Stimulated activated CD8-positive, alpha-beta memory T cell treated with anti-CD3 and anti-CD28 coated beads, Interleukin-12 subunit alpha, Interleukin-12 subunit beta, amount 100 ng/mL, for 4 hours (primary cell): ENCODE results near the gene CHST8.
"Not testable (repeated sequence)": the region's sequence is repeated elsewhere in the genome, so short reads cannot be mapped to it uniquely, and the experiment has no call there.

Experiments used
- DNase-seq: peaks from one replicate; pipeline ENCODE4 v3.0.0-alpha.2; 2020; ENCODE audit warnings: low read depth

The CHST8 gene

DNA sequence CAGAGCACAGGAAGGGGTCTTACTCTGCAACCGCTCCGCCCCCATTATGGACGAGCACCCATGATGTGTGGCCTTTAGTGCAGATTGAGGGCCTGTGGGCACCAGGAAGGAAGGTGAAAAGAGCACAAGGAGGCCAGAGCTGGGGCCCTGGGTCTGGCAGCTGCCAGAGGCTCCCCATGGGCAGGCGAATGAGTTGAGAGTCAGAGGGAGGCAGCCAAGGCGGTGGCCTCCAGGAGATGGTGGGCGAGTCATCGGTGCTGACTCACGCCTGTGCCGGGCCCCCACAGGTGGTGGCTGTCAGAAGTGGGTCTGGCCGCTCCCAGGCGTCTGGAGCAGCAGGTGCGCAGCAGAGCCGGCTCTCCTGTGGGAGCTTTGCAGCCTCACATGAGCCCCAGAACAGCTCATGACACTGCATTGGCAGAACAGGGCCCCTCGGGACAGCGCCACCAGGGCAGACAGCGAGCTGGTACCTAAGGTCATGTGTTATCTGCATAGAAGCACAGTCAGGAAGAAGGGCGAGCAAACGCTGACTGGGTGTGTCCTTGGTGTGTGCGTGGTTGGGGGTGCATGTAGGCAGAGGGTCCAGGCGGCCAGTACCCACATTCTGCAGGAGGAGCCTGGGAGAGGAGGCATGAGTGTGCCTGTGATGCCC, 68.8 kb downstream of the CHST8 start:
- no peak for DNase-seq

- DNase-seq: no peak
Observed at GRCh38 chr19:33691030-33691427, 69.3 kb downstream of the CHST8 start.

- DNase-seq: no peak
Observed at GRCh38 chr19:33691736-33692135, 70.0 kb downstream of the CHST8 start.

- no peak for DNase-seq
Observed at GRCh38 chr19:33693678-33694077, 71.9 kb downstream of the CHST8 start.

GRCh38 chr19:33695547-33695946, 73.8 kb downstream of the CHST8 start:
- not testable (repeated sequence) for DNase-seq

DNA sequence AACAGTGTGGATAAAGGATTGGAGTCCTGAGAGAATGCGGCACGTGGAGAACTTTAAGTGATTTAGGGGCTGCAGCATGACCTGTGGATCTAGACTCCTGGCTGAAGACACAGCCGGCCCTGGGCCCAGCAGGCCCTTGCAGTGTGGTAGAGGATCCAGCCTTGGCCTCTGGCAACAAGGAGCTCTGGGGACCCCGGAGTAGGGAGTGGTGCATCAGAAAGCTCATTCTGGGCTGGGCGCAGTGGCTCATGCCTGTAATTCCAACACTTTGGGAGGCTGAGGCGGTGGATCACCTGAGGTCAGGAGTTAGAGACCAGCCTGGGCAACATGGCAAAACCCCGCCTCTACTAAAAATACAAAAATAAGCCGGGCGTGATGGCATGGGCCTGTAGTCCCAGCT, 76.0 kb downstream of the CHST8 start:
- no peak for DNase-seq

GRCh38 chr19:33698576-33699435, 77.1 kb downstream of the CHST8 start:
- no peak for DNase-seq

- DNase-seq: no peak
Observed at GRCh38 chr19:33699754-33700407, 78.1 kb downstream of the CHST8 start.

- DNase-seq: no peak
Observed at GRCh38 chr19:33700408-33701013, 78.8 kb downstream of the CHST8 start.

- no peak for DNase-seq
Observed at GRCh38 chr19:33701565-33701964, 79.8 kb downstream of the CHST8 start.

- no peak for DNase-seq
Observed at GRCh38 chr19:33702606-33703437, 81.1 kb downstream of the CHST8 start.

DNA sequence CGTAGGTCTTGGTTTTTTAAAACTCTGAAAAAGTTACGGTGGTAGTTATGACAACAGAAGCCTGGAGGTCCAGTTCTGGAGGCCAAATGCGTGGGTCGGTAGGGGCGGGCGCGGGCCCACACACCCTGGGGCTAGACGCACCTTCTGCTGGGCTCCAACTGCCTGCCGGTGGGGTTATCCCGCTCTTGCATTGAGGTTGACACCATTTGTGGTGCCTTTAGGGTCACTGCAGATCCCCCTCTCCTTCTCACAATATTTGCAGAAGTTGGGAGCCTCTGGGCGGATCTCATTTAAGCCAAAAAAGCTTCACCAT, 81.6 kb downstream of the CHST8 start:
- DNase-seq: no peak

DNA sequence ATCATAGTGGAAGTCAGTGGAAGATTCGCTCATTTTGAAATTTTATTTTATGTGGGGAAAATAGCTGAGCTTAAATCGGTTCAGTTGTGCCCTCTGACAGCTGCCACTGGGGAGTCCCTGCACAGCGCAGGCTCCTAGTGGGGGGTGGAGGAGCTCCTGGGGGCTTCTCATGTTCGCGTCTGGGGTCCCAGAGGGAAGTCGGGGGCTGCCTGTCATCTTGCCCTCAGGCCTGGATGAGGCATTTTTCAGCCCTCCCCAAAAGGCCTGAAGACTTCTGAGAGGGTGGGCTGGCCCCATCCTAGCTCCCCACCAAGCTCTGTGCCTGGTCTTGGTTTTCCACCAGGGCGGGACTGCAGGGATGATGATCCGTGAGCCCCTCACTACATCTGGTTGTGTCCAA, 82.1 kb downstream of the CHST8 start:
- DNase-seq: no peak

DNA sequence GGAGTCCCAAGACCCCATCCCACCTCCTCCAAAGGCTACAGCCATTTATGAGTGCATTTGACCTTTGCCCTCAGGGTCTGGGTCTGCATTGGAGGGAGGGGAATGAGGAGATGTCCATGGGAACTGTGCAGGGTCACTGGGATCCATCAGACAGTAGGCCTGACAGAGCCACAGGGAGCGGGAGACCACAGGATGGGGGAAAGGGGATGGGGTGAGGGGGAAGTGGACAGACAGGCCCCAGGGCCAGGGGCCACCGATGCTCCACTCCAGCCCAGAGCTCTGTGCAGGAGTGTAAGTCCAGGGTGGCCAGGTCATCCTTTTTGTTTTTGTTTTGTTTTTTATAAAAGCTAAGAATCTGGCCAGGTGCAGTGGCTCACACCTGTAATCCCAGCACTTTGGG, 82.5 kb downstream of the CHST8 start:
- no peak for DNase-seq

GRCh38 chr19:33705090-33705847, 83.5 kb downstream of the CHST8 start:
- DNase-seq: no peak

DNA sequence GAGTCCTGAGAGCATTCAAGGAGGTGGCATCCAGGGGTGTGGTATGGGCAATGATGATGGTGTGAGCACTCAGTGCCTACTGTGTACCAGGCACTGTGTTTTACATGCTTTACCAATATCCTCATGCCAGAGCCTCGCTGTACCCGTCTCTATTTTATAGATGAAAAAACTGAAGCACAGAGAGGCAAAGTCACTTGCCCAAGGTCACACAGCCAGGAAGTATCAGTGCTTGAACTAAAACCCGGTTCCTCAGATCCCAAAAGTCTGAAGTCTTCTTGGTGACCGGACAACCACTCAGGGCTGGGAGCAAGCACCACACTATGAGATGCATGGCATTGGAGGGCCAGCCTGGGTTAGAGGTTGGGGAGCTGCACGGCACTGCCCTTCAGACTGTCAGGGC, 84.1 kb downstream of the CHST8 start:
- DNase-seq: no peak

DNA sequence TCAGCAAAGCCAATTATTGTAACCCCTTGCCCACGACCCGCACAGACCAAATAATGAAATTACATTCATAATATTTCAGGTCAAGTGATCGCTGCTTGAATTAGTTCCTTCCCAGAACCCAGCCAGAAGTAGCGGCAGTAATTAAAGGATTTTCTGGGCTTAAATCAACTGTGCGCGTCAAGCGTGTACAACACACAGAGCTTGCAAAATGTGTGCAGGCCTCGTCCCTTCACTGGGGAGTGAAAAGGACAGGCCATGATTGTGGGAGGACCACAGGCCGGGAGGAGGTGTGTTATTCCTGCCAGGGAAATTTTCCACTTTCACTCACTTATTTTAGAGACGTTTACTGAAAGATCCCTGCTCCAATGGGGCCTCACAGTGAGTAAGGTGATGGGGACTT, 84.9 kb downstream of the CHST8 start:
- no peak for DNase-seq

DNA sequence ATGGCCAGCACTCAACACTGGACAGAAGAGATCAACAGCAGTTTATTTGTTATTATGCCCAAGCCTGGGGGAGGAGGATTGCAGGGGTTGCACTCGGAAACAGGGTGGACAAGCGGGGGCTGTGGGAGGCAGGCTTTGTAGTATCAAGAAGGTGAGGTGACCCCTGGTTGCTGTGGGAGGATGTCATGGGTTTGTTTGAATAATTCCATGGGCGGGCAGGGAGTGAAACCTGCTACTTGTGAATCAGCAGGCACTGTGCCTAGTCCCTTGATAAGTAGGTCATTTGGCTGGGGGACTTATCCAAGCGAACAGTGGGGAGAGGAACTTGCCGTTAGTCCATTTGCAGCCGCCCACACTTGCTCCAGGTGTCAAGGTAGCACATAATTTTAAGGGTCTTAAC, 90.5 kb downstream of the CHST8 start:
- no peak for DNase-seq

DNA sequence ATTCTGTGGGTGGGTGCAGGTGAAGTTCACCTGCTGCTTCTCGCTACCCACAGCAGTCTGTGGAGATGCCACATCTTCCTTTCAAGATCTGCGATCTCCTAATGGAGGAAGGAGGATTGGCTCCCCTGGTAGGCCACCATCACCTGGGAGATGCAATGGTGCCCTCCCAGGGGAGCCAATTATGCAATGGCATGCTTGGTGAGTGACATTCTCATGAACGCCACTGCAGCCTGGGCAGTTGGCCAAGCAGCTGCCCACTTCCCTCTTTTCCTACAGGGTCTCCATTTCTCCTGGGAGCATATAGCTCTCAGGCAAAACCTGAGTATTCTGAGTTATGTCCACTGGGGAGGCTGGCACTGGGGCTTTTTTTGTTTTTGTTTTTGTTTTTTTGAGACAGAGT, 91.4 kb downstream of the CHST8 start:
- no peak for DNase-seq

- no peak for DNase-seq
Observed at GRCh38 chr19:33714149-33714548, 92.4 kb downstream of the CHST8 start.

GRCh38 chr19:33715462-33715861, 93.7 kb downstream of the CHST8 start:
- DNase-seq: no peak
